WTC11 (cell line): Measurements from ENCODE around the gene DMRTB1. TPM values are rescaled to one million over a fixed set of nuclear protein-coding genes. Genes with fewer than 3 reads are reported as not detected.

Source experiments
- ATAC-seq: fragments of 200-7000 bp; cut with Tn5 transposase; 2 replicates; pipeline ENCODE4 v1.10.0; 2021; ENCODE audit warnings: mild to moderate bottlenecking, moderate library complexity
- CTCF ChIA-PET: fragments of 300-600 bp; sonication (Branson Sonifier 250); formaldehyde crosslinking; loops from one replicate; lab custom pipeline; 2021; ENCODE audit warnings: antibody characterized with exemption; lab: Charles Lee
- POLR2A ChIA-PET: fragments of 350-600 bp; sonication (Branson Sonifier 250); formaldehyde crosslinking; loops from one replicate; lab custom pipeline; 2021; ENCODE audit warnings: antibody characterized with exemption; lab: Charles Lee
- DNase-seq: peaks from one replicate; pipeline ENCODE4 v3.0.0; 2021; ENCODE audit warnings: low spot score
- H3K27ac Mint-ChIP-seq: 2 replicates; pipeline ENCODE4 v1.8.0; 2021; ENCODE audit warnings: mixed read lengths
- H3K27me3 Mint-ChIP-seq: 2 replicates; pipeline ENCODE4 v1.8.0; 2021; ENCODE audit warnings: low read depth, mild to moderate bottlenecking, moderate library complexity, mixed read lengths
- H3K36me3 Mint-ChIP-seq: 2 replicates; pipeline ENCODE4 v1.8.0; 2021; ENCODE audit warnings: mixed read lengths
- H3K4me1 Mint-ChIP-seq: 2 replicates; pipeline ENCODE4 v1.8.0; 2022; ENCODE audit warnings: mixed read lengths
- H3K4me3 Mint-ChIP-seq: 2 replicates; pipeline ENCODE4 v1.8.0; 2021; ENCODE audit warnings: mild to moderate bottlenecking, moderate library complexity, mixed read lengths
- H3K9me3 Mint-ChIP-seq: 2 replicates; pipeline ENCODE4 v1.8.0; 2021; ENCODE audit warnings: mixed read lengths
- FOXP1 ChIP-seq: sonication (generic); formaldehyde crosslinking; IDR thresholded peaks from 2 replicates; pipeline ENCODE4 v1.8.0; 2022; ENCODE audit warnings: missing genetic modification reagents, mild to moderate bottlenecking, moderate library complexity, borderline replicate concordance
- JUN ChIP-seq: sonication (generic); formaldehyde crosslinking; IDR thresholded peaks from 2 replicates; pipeline ENCODE4 v1.8.0; 2023; ENCODE audit warnings: mild to moderate bottlenecking, missing genetic modification reagents
- OVOL2 ChIP-seq: fragments of 250-450 bp; sonication (Bioruptor Pico); IDR thresholded peaks from 2 replicates; pipeline ENCODE4 v1.9.0; 2021; ENCODE audit warnings: mild to moderate bottlenecking, borderline replicate concordance
- RELA ChIP-seq: sonication (generic); formaldehyde crosslinking; IDR thresholded peaks from 2 replicates; pipeline ENCODE4 v1.8.1; 2022; ENCODE audit warnings: missing genetic modification reagents, mild to moderate bottlenecking, borderline replicate concordance
- SMAD3 ChIP-seq: sonication (generic); formaldehyde crosslinking; IDR thresholded peaks from 2 replicates; pipeline ENCODE4 v1.8.0; 2022; ENCODE audit warnings: missing genetic modification reagents, mild to moderate bottlenecking, borderline replicate concordance
- TP53 ChIP-seq: sonication (generic); formaldehyde crosslinking; IDR thresholded peaks from 2 replicates; pipeline ENCODE4 v1.8.1; 2023; ENCODE audit warnings: mild to moderate bottlenecking, missing genetic modification reagents
- ZNF219 ChIP-seq: sonication (generic); formaldehyde crosslinking; IDR thresholded peaks from 2 replicates; pipeline ENCODE4 v1.8.0; 2023; ENCODE audit warnings: missing genetic modification reagents, mild to moderate bottlenecking, borderline replicate concordance
- ZNF263 ChIP-seq: sonication (generic); formaldehyde crosslinking; IDR thresholded peaks from 2 replicates; pipeline ENCODE4 v1.8.1; 2022; ENCODE audit warnings: low read depth, mild to moderate bottlenecking, moderate library complexity, missing genetic modification reagents
- ZNF671 ChIP-seq: fragments of 250-450 bp; sonication (Bioruptor Pico); IDR thresholded peaks from 2 replicates; pipeline ENCODE4 v1.8.0; 2021; ENCODE audit warnings: mild to moderate bottlenecking
- total RNA-seq: library from RNA; stranded (reverse); gene quantifications from 3 replicates; pipeline ENCODE4 v1.2.3, GENCODE V29; 2021
- TF ChIP-seq, protein P1 (sequence below): fragments of 250-450 bp; sonication (Bioruptor Pico); conservative IDR thresholded peaks from 2 replicates; pipeline ENCODE4 v1.9.0; 2021; ENCODE audit warnings: mild to moderate bottlenecking
- TF ChIP-seq, protein P2 (sequence below): sonication (generic); formaldehyde crosslinking; IDR thresholded peaks from 2 replicates; pipeline ENCODE4 v1.8.1; 2023; ENCODE audit warnings: mild to moderate bottlenecking, missing genetic modification reagents
- TF ChIP-seq, protein P3 (sequence below): sonication (generic); formaldehyde crosslinking; IDR thresholded peaks from 2 replicates; pipeline ENCODE4 v1.8.0; 2023; ENCODE audit warnings: missing genetic modification reagents
- TF ChIP-seq, protein P4 (sequence below): sonication (generic); formaldehyde crosslinking; IDR thresholded peaks from 2 replicates; pipeline ENCODE4 v1.8.1; 2023; ENCODE audit warnings: mild to moderate bottlenecking, missing genetic modification reagents, moderate library complexity
- TF ChIP-seq, protein P5 (sequence below): sonication (generic); formaldehyde crosslinking; IDR thresholded peaks from 2 replicates; pipeline ENCODE4 v1.8.0; 2023; ENCODE audit warnings: mild to moderate bottlenecking, missing genetic modification reagents
- TF ChIP-seq, protein P6 (sequence below): fragments of 250-450 bp; sonication (Bioruptor Pico); IDR thresholded peaks from 2 replicates; pipeline ENCODE4 v1.9.0; 2021; ENCODE audit warnings: mild to moderate bottlenecking
- TF ChIP-seq, protein P7 (sequence below): sonication (generic); formaldehyde crosslinking; IDR thresholded peaks from 2 replicates; pipeline ENCODE4 v1.8.1; 2022; ENCODE audit warnings: low read depth, mild to moderate bottlenecking, moderate library complexity, missing genetic modification reagents, borderline replicate concordance
- TF ChIP-seq, protein P8 (sequence below): sonication (generic); formaldehyde crosslinking; IDR thresholded peaks from 2 replicates; pipeline ENCODE4 v1.8.1; 2023; ENCODE audit warnings: mild to moderate bottlenecking, moderate library complexity, missing genetic modification reagents

DMRTB1 gene
- total RNA-seq, 1 experiment from 2014 or later: 0.17 TPM

DNA sequence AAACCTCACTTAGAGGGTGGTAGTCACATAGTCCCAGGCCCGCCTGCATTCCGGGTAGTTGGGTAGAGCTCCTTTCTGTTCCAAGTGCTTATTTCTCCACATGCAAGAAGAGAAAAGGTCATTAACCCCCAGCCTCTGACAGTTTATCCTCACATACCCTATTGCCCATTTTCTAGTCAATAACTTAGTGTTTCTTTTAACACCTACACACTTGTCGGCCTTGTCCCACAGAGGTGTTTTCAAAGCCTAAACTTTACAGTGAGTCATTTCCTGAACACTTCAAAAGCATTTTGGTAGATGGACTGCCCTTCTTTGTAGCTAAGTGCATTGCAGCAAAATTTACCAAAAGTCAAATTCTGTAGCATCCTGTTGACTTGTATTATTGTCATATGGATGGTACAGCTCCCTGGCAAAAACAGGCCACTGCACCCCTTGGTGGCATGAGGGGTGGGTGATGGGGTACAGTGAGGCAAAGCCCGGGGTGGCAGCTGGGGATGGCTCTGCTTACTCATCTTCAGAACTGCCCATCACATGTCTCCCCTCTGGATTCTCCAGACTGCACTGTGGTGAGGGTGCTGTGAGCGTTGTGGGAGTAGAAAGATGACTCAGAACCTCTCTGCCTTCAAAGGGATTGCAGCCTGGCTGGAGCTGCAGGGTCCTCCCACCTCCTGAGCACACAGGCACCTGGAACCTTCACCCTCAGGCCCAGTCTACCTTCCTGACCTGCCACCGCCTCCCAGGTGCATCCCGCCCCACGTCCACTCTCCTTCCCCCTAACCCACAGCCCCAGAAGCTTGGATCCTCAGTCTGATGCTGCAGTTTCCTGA is 45.8 kb upstream of the DMRTB1 start (continued):
- TF ChIP-seq, protein P1, sequence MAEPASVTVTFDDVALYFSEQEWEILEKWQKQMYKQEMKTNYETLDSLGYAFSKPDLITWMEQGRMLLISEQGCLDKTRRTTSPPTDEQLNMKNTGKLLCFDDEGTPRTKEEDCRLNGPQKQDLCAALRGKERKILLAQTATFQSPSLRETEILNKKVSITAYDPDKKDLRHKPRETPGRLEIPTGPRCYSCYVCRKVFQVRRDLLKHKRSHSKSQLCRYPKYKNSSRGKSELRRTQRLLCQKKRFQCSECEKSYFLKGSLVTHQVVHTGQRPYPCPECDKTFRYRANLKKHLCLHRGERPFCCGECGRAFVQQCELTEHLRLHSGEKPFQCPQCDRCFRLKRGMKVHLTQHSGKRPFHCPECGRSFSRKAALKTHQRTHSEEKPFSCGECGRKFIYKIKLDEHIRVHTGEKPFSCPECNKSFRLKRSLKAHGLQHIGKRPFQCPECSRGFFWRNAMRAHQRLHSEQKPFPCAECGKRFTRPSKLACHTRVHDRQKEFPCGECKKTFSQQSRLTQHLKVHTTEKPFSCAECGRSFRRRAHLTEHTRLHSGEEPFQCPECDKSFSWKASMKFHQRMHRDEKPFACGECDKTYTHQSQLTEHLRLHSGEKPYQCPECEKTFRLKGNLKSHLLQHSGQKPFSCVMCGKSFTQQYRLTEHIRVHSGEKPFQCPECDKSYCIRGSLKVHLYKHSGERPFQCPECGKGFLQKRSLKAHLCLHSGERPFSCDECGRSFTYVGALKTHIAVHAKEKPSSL (CRISPR knock-in tag): no peak
- TF ChIP-seq JUN: no peak
- TF ChIP-seq, protein P2, sequence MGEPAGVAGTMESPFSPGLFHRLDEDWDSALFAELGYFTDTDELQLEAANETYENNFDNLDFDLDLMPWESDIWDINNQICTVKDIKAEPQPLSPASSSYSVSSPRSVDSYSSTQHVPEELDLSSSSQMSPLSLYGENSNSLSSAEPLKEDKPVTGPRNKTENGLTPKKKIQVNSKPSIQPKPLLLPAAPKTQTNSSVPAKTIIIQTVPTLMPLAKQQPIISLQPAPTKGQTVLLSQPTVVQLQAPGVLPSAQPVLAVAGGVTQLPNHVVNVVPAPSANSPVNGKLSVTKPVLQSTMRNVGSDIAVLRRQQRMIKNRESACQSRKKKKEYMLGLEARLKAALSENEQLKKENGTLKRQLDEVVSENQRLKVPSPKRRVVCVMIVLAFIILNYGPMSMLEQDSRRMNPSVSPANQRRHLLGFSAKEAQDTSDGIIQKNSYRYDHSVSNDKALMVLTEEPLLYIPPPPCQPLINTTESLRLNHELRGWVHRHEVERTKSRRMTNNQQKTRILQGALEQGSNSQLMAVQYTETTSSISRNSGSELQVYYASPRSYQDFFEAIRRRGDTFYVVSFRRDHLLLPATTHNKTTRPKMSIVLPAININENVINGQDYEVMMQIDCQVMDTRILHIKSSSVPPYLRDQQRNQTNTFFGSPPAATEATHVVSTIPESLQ (CRISPR knock-in tag): no peak
- TF ChIP-seq, all 79 proteins: peak for 0

DNA sequence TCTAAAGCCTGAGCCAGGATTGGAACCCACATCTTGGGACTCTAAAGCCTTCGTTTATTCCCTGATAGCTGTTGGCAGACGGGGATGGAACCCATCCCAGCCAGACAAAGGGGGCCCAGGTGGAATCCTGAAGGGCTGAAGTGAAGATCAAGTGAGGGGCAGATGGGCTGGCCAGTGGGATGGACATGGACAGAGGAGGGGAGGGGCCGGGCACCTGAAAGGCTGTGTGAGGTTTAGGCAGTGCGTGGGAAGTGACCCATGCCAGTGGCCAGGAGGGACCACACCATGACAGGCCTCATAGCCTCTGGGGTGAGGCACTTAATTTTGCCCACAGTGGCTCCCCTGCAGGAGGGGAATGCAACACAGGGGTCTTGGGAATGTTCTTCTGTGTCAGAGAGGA is 44.6 kb upstream of the DMRTB1 start:
- DNase-seq (no peak), ATAC-seq (no peak)
- peaks cover 26% of the 10 kb centered on the region for H3K27me3 Mint-ChIP-seq
- no peaks in the 10 kb centered on the region for H3K36me3 Mint-ChIP-seq
- H3K4me1 Mint-ChIP-seq: peaks cover 59% of the 10 kb centered on the region
- H3K9me3 Mint-ChIP-seq: no peaks in the 10 kb centered on the region; the same call in 1 of the 2 replicates
- no peak overlapping the region for H3K27ac Mint-ChIP-seq
- CTCF ChIA-PET: interaction anchor here (1.1 kb wide), 1 partner anchor 23 kb away, joined by 3 read pairs; no protein-coding TSS in a partner anchor
- H3K4me3 Mint-ChIP-seq: no peak overlapping the region
- POLR2A ChIA-PET: no interaction called here
- TF ChIP-seq FOXP1 (CRISPR knock-in tag) (no peak), TP53 (CRISPR knock-in tag) (no peak), RELA (CRISPR knock-in tag) (no peak), ZNF263 (no peak), ZNF219 (CRISPR knock-in tag) (no peak), ZNF671 (CRISPR knock-in tag) (no peak), OVOL2 (CRISPR knock-in tag) (no peak), SMAD3 (no peak)
- TF ChIP-seq, protein P3, sequence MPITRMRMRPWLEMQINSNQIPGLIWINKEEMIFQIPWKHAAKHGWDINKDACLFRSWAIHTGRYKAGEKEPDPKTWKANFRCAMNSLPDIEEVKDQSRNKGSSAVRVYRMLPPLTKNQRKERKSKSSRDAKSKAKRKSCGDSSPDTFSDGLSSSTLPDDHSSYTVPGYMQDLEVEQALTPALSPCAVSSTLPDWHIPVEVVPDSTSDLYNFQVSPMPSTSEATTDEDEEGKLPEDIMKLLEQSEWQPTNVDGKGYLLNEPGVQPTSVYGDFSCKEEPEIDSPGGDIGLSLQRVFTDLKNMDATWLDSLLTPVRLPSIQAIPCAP (CRISPR knock-in tag): no peak
- TF ChIP-seq, protein P4, sequence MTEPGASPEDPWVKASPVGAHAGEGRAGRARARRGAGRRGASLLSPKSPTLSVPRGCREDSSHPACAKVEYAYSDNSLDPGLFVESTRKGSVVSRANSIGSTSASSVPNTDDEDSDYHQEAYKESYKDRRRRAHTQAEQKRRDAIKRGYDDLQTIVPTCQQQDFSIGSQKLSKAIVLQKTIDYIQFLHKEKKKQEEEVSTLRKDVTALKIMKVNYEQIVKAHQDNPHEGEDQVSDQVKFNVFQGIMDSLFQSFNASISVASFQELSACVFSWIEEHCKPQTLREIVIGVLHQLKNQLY (CRISPR knock-in tag): no peak
- TF ChIP-seq, protein P5, sequence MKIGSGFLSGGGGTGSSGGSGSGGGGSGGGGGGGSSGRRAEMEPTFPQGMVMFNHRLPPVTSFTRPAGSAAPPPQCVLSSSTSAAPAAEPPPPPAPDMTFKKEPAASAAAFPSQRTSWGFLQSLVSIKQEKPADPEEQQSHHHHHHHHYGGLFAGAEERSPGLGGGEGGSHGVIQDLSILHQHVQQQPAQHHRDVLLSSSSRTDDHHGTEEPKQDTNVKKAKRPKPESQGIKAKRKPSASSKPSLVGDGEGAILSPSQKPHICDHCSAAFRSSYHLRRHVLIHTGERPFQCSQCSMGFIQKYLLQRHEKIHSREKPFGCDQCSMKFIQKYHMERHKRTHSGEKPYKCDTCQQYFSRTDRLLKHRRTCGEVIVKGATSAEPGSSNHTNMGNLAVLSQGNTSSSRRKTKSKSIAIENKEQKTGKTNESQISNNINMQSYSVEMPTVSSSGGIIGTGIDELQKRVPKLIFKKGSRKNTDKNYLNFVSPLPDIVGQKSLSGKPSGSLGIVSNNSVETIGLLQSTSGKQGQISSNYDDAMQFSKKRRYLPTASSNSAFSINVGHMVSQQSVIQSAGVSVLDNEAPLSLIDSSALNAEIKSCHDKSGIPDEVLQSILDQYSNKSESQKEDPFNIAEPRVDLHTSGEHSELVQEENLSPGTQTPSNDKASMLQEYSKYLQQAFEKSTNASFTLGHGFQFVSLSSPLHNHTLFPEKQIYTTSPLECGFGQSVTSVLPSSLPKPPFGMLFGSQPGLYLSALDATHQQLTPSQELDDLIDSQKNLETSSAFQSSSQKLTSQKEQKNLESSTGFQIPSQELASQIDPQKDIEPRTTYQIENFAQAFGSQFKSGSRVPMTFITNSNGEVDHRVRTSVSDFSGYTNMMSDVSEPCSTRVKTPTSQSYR: no peak
- TF ChIP-seq, protein P6, sequence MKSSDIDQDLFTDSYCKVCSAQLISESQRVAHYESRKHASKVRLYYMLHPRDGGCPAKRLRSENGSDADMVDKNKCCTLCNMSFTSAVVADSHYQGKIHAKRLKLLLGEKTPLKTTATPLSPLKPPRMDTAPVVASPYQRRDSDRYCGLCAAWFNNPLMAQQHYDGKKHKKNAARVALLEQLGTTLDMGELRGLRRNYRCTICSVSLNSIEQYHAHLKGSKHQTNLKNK (CRISPR knock-in tag): no peak
- TF ChIP-seq, protein P7, sequence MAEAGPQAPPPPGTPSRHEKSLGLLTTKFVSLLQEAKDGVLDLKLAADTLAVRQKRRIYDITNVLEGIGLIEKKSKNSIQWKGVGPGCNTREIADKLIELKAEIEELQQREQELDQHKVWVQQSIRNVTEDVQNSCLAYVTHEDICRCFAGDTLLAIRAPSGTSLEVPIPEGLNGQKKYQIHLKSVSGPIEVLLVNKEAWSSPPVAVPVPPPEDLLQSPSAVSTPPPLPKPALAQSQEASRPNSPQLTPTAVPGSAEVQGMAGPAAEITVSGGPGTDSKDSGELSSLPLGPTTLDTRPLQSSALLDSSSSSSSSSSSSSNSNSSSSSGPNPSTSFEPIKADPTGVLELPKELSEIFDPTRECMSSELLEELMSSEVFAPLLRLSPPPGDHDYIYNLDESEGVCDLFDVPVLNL (CRISPR knock-in tag): no peak
- TF ChIP-seq, protein P8, sequence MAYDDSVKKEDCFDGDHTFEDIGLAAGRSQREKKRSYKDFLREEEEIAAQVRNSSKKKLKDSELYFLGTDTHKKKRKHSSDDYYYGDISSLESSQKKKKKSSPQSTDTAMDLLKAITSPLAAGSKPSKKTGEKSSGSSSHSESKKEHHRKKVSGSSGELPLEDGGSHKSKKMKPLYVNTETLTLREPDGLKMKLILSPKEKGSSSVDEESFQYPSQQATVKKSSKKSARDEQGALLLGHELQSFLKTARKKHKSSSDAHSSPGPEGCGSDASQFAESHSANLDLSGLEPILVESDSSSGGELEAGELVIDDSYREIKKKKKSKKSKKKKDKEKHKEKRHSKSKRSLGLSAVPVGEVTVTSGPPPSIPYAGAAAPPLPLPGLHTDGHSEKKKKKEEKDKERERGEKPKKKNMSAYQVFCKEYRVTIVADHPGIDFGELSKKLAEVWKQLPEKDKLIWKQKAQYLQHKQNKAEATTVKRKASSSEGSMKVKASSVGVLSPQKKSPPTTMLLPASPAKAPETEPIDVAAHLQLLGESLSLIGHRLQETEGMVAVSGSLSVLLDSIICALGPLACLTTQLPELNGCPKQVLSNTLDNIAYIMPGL (CRISPR knock-in tag): no peak
